ENCODE measurements around the gene ATXN1. TPM values are rescaled to one million over a fixed set of nuclear protein-coding genes. Genes with fewer than 3 reads are reported as not detected.

Gene ATXN1
- polyA plus RNA-seq, 1 donor from 2014 or later: 28.2 TPM

DNA sequence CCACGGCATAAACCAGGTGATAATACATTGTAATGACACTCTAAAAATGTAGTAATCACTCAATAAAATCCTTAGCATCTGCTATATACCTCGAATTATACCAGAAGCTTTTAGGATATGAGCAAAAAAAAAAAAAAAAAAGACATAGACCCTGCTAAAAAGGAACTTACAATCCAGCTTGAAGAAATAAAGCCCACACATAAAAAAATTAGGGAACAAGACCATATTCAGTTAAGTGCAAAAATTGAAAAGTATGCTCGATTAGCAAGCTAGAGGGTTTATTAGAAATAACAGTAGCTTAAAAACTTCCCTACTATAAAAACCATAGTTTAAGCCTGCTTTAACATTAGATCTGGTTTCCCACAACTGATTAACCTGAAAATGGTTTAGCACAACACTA, 387.2 kb downstream of the ATXN1 start:
- H2AFZ ChIP-seq (ENCODE audit: low read depth, low read length): no peak overlapping the region
- no peak overlapping the region for H3K27ac ChIP-seq (ENCODE audit: low read length)
- no peak overlapping the region for H3K4me2 ChIP-seq (ENCODE audit: low read length)
- H3K79me2 ChIP-seq (replicated peaks; ENCODE audit: insufficient read depth, low read length): no peaks in the 10 kb centered on the region
- H3F3A ChIP-seq (ENCODE audit: insufficient read depth, low read length, poor library complexity, severe bottlenecking): no peaks in the 10 kb centered on the region
- no peaks in the 10 kb centered on the region for H3K27me3 ChIP-seq (ENCODE audit: insufficient read depth, low read depth, low read length)
- TF ChIP-seq POLR2AphosphoS5 (IDR thresholded peaks at IDR 0.05) (no peak), EP300 (conservative IDR thresholded peaks at IDR 0.05; ENCODE audit: poor library complexity, severe bottlenecking) (no peak), EZH2 (IDR thresholded peaks at IDR 0.05; ENCODE audit: borderline replicate concordance, insufficient read depth, low read length, poor library complexity, severe bottlenecking) (no peak), SMC3 (conservative IDR thresholded peaks at IDR 0.05; ENCODE audit: poor library complexity) (no peak), RAD21 (conservative IDR thresholded peaks at IDR 0.05) (no peak), MXI1 (conservative IDR thresholded peaks at IDR 0.05; ENCODE audit: poor library complexity, severe bottlenecking) (no peak), TAF1 (IDR thresholded peaks at IDR 0.05; ENCODE audit: low read depth) (no peak)
- TF ChIP-seq, protein P1, sequence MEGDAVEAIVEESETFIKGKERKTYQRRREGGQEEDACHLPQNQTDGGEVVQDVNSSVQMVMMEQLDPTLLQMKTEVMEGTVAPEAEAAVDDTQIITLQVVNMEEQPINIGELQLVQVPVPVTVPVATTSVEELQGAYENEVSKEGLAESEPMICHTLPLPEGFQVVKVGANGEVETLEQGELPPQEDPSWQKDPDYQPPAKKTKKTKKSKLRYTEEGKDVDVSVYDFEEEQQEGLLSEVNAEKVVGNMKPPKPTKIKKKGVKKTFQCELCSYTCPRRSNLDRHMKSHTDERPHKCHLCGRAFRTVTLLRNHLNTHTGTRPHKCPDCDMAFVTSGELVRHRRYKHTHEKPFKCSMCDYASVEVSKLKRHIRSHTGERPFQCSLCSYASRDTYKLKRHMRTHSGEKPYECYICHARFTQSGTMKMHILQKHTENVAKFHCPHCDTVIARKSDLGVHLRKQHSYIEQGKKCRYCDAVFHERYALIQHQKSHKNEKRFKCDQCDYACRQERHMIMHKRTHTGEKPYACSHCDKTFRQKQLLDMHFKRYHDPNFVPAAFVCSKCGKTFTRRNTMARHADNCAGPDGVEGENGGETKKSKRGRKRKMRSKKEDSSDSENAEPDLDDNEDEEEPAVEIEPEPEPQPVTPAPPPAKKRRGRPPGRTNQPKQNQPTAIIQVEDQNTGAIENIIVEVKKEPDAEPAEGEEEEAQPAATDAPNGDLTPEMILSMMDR (IDR thresholded peaks at IDR 0.05; ENCODE audit: poor library complexity, severe bottlenecking): no peak
- TF ChIP-seq, protein P2, sequence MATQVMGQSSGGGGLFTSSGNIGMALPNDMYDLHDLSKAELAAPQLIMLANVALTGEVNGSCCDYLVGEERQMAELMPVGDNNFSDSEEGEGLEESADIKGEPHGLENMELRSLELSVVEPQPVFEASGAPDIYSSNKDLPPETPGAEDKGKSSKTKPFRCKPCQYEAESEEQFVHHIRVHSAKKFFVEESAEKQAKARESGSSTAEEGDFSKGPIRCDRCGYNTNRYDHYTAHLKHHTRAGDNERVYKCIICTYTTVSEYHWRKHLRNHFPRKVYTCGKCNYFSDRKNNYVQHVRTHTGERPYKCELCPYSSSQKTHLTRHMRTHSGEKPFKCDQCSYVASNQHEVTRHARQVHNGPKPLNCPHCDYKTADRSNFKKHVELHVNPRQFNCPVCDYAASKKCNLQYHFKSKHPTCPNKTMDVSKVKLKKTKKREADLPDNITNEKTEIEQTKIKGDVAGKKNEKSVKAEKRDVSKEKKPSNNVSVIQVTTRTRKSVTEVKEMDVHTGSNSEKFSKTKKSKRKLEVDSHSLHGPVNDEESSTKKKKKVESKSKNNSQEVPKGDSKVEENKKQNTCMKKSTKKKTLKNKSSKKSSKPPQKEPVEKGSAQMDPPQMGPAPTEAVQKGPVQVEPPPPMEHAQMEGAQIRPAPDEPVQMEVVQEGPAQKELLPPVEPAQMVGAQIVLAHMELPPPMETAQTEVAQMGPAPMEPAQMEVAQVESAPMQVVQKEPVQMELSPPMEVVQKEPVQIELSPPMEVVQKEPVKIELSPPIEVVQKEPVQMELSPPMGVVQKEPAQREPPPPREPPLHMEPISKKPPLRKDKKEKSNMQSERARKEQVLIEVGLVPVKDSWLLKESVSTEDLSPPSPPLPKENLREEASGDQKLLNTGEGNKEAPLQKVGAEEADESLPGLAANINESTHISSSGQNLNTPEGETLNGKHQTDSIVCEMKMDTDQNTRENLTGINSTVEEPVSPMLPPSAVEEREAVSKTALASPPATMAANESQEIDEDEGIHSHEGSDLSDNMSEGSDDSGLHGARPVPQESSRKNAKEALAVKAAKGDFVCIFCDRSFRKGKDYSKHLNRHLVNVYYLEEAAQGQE (IDR thresholded peaks at IDR 0.05; ENCODE audit: borderline replicate concordance): no peak
- no peak overlapping the region for H3K9ac ChIP-seq (ENCODE audit: low read length)
- H3K36me3 ChIP-seq (ENCODE audit: insufficient read depth, low read length): no peaks in the 10 kb centered on the region
- H4K20me1 ChIP-seq (ENCODE audit: insufficient read depth): no peaks in the 10 kb centered on the region
- no peaks in the 10 kb centered on the region for H3K9me2 ChIP-seq (ENCODE audit: insufficient read depth, low read length)
- no peak overlapping the region for H3K4me3 ChIP-seq (ENCODE audit: low read length)
- no peaks in the 10 kb centered on the region for H3K9me3 ChIP-seq (ENCODE audit: low read length)

DNA sequence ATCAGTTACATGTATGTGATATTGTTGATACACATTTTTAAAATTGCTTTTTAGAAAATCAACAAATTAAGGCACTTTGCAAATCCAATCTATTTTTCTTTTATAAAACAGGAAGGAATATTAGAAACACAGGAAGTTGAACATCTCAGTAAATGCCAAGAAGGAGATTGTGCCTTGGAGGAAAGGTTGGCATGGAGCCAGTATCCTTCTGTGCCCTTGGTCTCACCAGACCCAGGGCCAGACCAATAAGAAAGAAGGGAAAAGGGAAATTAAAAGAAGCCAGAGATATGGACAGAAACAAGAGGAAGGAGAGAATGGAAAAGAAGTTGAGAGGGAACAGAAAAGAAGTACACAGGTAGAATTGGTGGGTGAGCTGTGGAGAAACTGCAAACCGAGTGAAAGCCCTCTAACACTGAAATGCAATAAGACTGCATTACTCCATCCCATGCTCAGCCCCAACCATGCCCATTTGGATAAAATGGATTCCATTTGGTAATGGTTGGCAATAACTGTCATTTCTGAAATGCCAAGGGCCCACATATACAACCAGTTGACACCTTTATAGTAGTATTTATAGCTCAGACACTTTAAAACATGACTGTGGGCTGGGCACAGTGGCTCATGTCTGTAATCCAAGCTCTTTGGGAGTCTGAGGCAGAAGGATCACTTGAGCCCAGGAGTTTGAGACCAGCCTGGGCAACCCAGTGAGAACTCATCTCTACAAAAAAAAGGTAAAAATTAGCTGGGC, 389.1 kb downstream of the ATXN1 start:
- Histone ChIP-seq H4K20me1 (ENCODE audit: insufficient read depth) (no peaks in the 10 kb centered on the region), H3K4me2 (ENCODE audit: low read length) (no peak overlapping the region), H3K9ac (ENCODE audit: low read length) (no peak overlapping the region), H3K27me3 (ENCODE audit: insufficient read depth, low read depth, low read length) (no peaks in the 10 kb centered on the region), H3K79me2 (replicated peaks; ENCODE audit: insufficient read depth, low read length) (no peaks in the 10 kb centered on the region), H3K9me2 (ENCODE audit: insufficient read depth, low read length) (no peaks in the 10 kb centered on the region), H2AFZ (ENCODE audit: low read depth, low read length) (no peak overlapping the region), H3F3A (ENCODE audit: insufficient read depth, low read length, poor library complexity, severe bottlenecking) (no peaks in the 10 kb centered on the region), H3K36me3 (ENCODE audit: insufficient read depth, low read length) (no peaks in the 10 kb centered on the region), H3K27ac (ENCODE audit: low read length) (no peak overlapping the region), H3K9me3 (ENCODE audit: low read length) (no peaks in the 10 kb centered on the region), H3K4me3 (ENCODE audit: low read length) (no peak overlapping the region)
- no peak for TF ChIP-seq RAD21 (conservative IDR thresholded peaks at IDR 0.05)
- TF ChIP-seq TAF1 (IDR thresholded peaks at IDR 0.05; ENCODE audit: low read depth): no peak
- TF ChIP-seq POLR2AphosphoS5 (IDR thresholded peaks at IDR 0.05): no peak

Measured in neural cell (in vitro differentiated cells).